ENCODE results near the gene SRSF7. TPM values are rescaled to one million over a fixed set of nuclear protein-coding genes. Genes with fewer than 3 reads are reported as not detected.

The SRSF7 gene
- total and polyA plus RNA-seq, 2 donors (not counting 3 experiments of a cell fraction or from before 2014, with no cell fraction given): 165 to 202 TPM

DNA sequence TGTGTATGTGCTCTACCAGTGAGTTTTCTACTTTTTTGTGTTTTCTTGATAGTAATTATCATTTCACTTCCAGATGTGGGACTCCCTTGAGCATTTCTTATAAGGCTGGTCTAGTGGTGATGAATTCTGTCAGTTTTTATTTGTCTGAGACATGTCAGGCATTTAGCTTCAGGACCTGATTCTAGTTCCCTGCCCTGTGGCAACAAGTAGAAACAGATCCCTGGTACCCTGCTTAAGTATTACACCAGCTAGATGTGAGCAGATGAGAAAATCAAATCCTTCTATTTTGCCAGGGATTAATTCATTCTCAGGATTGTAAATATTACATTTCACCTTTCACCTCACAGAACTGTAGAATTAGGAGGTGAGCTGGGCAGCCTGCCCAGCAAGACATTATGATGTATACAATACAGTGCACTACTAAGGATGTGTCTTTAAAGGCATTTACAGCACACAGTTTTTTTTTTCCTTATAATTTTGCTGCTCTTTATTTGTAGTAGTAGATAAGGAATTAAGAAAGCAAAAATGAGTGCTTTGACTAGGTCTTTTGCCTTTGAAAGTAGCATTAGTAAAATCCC lies 50.2 kb downstream of the SRSF7 start:
- no peaks in the 10 kb centered on the region for H3K79me2 ChIP-seq (ENCODE audit: control insufficient read depth, insufficient read depth, low read length)
- BruUV-seq (replicated peaks): no TSS peak
- FAIRE-seq: no peak
- H3K9ac ChIP-seq (replicated peaks; ENCODE audit: extremely low read depth, insufficient read depth, low read length): no peak overlapping the region
- TF ChIP-seq, protein P1, sequence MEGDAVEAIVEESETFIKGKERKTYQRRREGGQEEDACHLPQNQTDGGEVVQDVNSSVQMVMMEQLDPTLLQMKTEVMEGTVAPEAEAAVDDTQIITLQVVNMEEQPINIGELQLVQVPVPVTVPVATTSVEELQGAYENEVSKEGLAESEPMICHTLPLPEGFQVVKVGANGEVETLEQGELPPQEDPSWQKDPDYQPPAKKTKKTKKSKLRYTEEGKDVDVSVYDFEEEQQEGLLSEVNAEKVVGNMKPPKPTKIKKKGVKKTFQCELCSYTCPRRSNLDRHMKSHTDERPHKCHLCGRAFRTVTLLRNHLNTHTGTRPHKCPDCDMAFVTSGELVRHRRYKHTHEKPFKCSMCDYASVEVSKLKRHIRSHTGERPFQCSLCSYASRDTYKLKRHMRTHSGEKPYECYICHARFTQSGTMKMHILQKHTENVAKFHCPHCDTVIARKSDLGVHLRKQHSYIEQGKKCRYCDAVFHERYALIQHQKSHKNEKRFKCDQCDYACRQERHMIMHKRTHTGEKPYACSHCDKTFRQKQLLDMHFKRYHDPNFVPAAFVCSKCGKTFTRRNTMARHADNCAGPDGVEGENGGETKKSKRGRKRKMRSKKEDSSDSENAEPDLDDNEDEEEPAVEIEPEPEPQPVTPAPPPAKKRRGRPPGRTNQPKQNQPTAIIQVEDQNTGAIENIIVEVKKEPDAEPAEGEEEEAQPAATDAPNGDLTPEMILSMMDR (IDR thresholded peaks at IDR 0.05; ENCODE audit: extremely low read depth in 1 of 2, insufficient read depth in 1 of 2, low read depth in 1 of 2, low read length in 2 of 2): no peak
- TF ChIP-seq FOS (IDR thresholded peaks at IDR 0.05; ENCODE audit: borderline replicate concordance, insufficient read depth, low read length): no peak
- no peak for TF ChIP-seq POLR2A (IDR thresholded peaks at IDR 0.05; ENCODE audit: low read depth, low read length)
- TF ChIP-seq JUN (IDR thresholded peaks at IDR 0.05; ENCODE audit: borderline replicate concordance, insufficient read depth, insufficient read length, low read depth): no peak
- no peaks in the 10 kb centered on the region for H3K9me1 ChIP-seq (replicated peaks; ENCODE audit: control insufficient read depth, extremely low read depth, insufficient read depth, low read length)
- H3K27ac ChIP-seq (ENCODE audit: insufficient read depth, low read depth, low read length): no peak overlapping the region
- intact Hi-C loops (cut with micrococcal nuclease) (no loop called here), dilution Hi-C loops (cut with MboI; ENCODE audit: extremely low pct_ligation_motif_present, low sequenced_read_pairs) (no loop called here)
- no peak for DNase-seq (ENCODE audit: low read depth, low spot score)
- no peak overlapping the region for H3K4me2 ChIP-seq (ENCODE audit: insufficient read depth, low read length)
- H3K36me3 ChIP-seq (ENCODE audit: control insufficient read depth in 2 of 2, extremely low read depth in 1 of 2, insufficient read depth in 2 of 2, low read length in 2 of 2): no peaks in the 10 kb centered on the region
- H3K4me1 ChIP-seq (ENCODE audit: control insufficient read depth, extremely low read depth, insufficient read depth, low read length): no peaks in the 10 kb centered on the region
- no peak overlapping the region for H3K4me3 ChIP-seq (replicated peaks in 1 of 3; ENCODE audit: insufficient read depth in 1 of 3, low read depth in 1 of 3, low read length in 3 of 3)
- ChIA-PET POLR2A (no interaction called here), CTCF (no interaction called here)
- H4K20me1 ChIP-seq (replicated peaks; ENCODE audit: control insufficient read depth, extremely low read depth, insufficient read depth, low read length): no peaks in the 10 kb centered on the region
- H3K9me3 ChIP-seq (replicated peaks; ENCODE audit: control insufficient read depth, insufficient read depth, low read length): no peaks in the 10 kb centered on the region
- no peak overlapping the region for H2AFZ ChIP-seq (ENCODE audit: low read depth, low read length)
- H3K27me3 ChIP-seq (ENCODE audit: control insufficient read depth in 2 of 2, insufficient read depth in 2 of 2, low read length in 2 of 2): no peaks in the 10 kb centered on the region

DNA sequence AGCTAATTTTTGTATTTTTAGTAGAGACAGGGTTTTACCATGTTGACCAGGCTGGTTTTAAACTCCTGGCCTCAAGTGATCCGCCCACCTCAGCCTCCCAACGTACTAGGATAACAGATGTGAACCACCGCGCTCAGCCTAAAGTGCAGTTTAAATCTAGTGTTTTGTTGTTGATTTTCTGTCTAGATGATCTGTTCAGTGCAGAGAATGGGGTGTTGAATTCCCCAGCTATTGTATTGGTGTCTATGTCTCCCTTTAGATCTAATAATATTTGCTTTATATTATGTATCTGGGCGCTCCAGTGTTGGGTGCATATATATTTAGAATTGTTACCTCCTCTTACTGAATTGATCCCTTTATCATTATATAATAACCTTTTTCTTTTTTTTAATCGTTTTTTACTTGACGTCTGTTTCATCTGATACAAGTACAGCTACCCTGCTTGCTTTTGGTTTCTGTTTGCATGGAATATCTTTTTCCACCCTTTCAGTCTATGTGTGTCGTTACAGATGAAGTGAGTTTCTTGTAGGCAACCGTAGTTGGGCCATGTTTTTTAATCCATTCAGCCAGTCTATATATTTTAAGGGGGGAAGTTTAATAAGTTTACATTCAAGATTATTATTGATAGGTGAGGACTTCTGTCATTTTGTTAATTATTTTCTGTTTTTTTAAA lies 50.9 kb downstream of the SRSF7 start:
- CTCF ChIA-PET: no interaction called here

More for the DNA sequence above, 50.9 kb downstream of the SRSF7 start:
- no TSS peak for BruUV-seq (replicated peaks)
- H3K4me1 ChIP-seq (ENCODE audit: control insufficient read depth, extremely low read depth, insufficient read depth, low read length): no peaks in the 10 kb centered on the region
- H3K36me3 ChIP-seq (ENCODE audit: control insufficient read depth in 2 of 2, extremely low read depth in 1 of 2, insufficient read depth in 2 of 2, low read length in 2 of 2): no peaks in the 10 kb centered on the region
- no peaks in the 10 kb centered on the region for H3K9me1 ChIP-seq (replicated peaks; ENCODE audit: control insufficient read depth, extremely low read depth, insufficient read depth, low read length)
- intact Hi-C loops (cut with micrococcal nuclease): no loop called here
- no peaks in the 10 kb centered on the region for H3K9me3 ChIP-seq (replicated peaks; ENCODE audit: control insufficient read depth, insufficient read depth, low read length)
- no peak overlapping the region for H3K4me3 ChIP-seq (replicated peaks in 1 of 3; ENCODE audit: insufficient read depth in 1 of 3, low read depth in 1 of 3, low read length in 3 of 3)
- FAIRE-seq (no peak), DNase-seq (ENCODE audit: low read depth, low spot score) (no peak)
- no peak overlapping the region for H3K9ac ChIP-seq (replicated peaks; ENCODE audit: extremely low read depth, insufficient read depth, low read length)
- no peak overlapping the region for H2AFZ ChIP-seq (ENCODE audit: low read depth, low read length)
- no peaks in the 10 kb centered on the region for H3K27me3 ChIP-seq (ENCODE audit: control insufficient read depth in 2 of 2, insufficient read depth in 2 of 2, low read length in 2 of 2)
- TF ChIP-seq, protein P1 (IDR thresholded peaks at IDR 0.05; ENCODE audit: extremely low read depth in 1 of 2, insufficient read depth in 1 of 2, low read depth in 1 of 2, low read length in 2 of 2): no peak
- TF ChIP-seq JUN (IDR thresholded peaks at IDR 0.05; ENCODE audit: borderline replicate concordance, insufficient read depth, insufficient read length, low read depth) (no peak), POLR2AphosphoS5 (IDR thresholded peaks at IDR 0.05; ENCODE audit: insufficient read depth, low read depth, low read length) (no peak), POLR2A (IDR thresholded peaks at IDR 0.05; ENCODE audit: low read depth, low read length) (no peak), FOS (IDR thresholded peaks at IDR 0.05; ENCODE audit: borderline replicate concordance, insufficient read depth, low read length) (no peak), GATA2 (IDR thresholded peaks at IDR 0.05; ENCODE audit: insufficient read depth, insufficient read length, low read depth, low read length) (no peak), MYC (IDR thresholded peaks at IDR 0.05; ENCODE audit: low read depth, low read length) (no peak), EZH2 (IDR thresholded peaks at IDR 0.05; ENCODE audit: borderline replicate concordance, low read depth, low read length, severe bottlenecking) (no peak)
- TF ChIP-seq, protein P2, sequence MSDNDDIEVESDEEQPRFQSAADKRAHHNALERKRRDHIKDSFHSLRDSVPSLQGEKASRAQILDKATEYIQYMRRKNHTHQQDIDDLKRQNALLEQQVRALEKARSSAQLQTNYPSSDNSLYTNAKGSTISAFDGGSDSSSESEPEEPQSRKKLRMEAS (IDR thresholded peaks at IDR 0.05; ENCODE audit: insufficient read depth, insufficient read length): no peak
- dilution Hi-C loops (cut with MboI; ENCODE audit: extremely low pct_ligation_motif_present, low sequenced_read_pairs): no loop called here
- POLR2A ChIA-PET: no interaction called here
- H3K27ac ChIP-seq (ENCODE audit: insufficient read depth, low read depth, low read length): no peak overlapping the region
- no peak overlapping the region for H3K4me2 ChIP-seq (ENCODE audit: insufficient read depth, low read length)
- no peaks in the 10 kb centered on the region for H4K20me1 ChIP-seq (replicated peaks; ENCODE audit: control insufficient read depth, extremely low read depth, insufficient read depth, low read length)
- H3K79me2 ChIP-seq (ENCODE audit: control insufficient read depth, insufficient read depth, low read length): no peaks in the 10 kb centered on the region

All from endothelial cell of umbilical vein (primary cell).